ENCODE data around the gene ZSCAN23. TPM values are rescaled to one million over a fixed set of nuclear protein-coding genes. Genes with fewer than 3 reads are reported as not detected.
A peak's percentile ranks its signal among the peaks of the same experiment; 100 is the strongest.
"Not testable (repeated sequence)": the region's sequence is repeated elsewhere in the genome, so short reads cannot be mapped to it uniquely, and the experiment has no call there.

Gene ZSCAN23
- total and polyA plus RNA-seq, 2 donors (not counting 3 experiments of a cell fraction or from before 2014, with no cell fraction given): 0.28 to 1.6 TPM

- Histone ChIP-seq H3K27ac (ENCODE audit: insufficient read depth, low read depth, low read length) (no peak overlapping the region), H4K20me1 (replicated peaks; ENCODE audit: control insufficient read depth, extremely low read depth, insufficient read depth, low read length) (no peaks in the 10 kb centered on the region), H3K4me1 (ENCODE audit: control insufficient read depth, extremely low read depth, insufficient read depth, low read length) (no peaks in the 10 kb centered on the region), H3K9ac (replicated peaks; ENCODE audit: extremely low read depth, insufficient read depth, low read length) (no peak overlapping the region), H3K36me3 (ENCODE audit: control insufficient read depth in 2 of 2, extremely low read depth in 1 of 2, insufficient read depth in 2 of 2, low read length in 2 of 2) (no peaks in the 10 kb centered on the region), H2AFZ (ENCODE audit: low read depth, low read length) (no peak overlapping the region), H3K27me3 (ENCODE audit: control insufficient read depth in 2 of 2, insufficient read depth in 2 of 2, low read length in 2 of 2) (peaks cover 7 to 12% of the 10 kb centered on the region in 2 experiments), H3K4me2 (ENCODE audit: insufficient read depth, low read length) (no peak overlapping the region), H3K79me2 (ENCODE audit: control insufficient read depth, insufficient read depth, low read length) (no peaks in the 10 kb centered on the region), H3K9me1 (replicated peaks; ENCODE audit: control insufficient read depth, extremely low read depth, insufficient read depth, low read length) (no peaks in the 10 kb centered on the region), H3K9me3 (replicated peaks; ENCODE audit: control insufficient read depth, insufficient read depth, low read length) (no peaks in the 10 kb centered on the region), H3K4me3 (replicated peaks in 1 of 3; ENCODE audit: insufficient read depth in 1 of 3, low read depth in 1 of 3, low read length in 3 of 3) (no peak overlapping the region)
- FAIRE-seq: no peak
- dilution Hi-C loops (cut with MboI; ENCODE audit: extremely low pct_ligation_motif_present, low sequenced_read_pairs) (no loop called here), intact Hi-C loops (cut with micrococcal nuclease) (no loop called here)
- CTCF ChIA-PET: interaction anchor here (0.6 kb wide), 1 partner anchor 1204 kb away, joined by 3 read pairs; no protein-coding TSS in a partner anchor
- TF ChIP-seq GATA2 (IDR thresholded peaks at IDR 0.05; ENCODE audit: insufficient read depth, insufficient read length, low read depth, low read length) (no peak), CTCF (IDR thresholded peaks at IDR 0.05; ENCODE audit: extremely low read depth in 1 of 2, insufficient read depth in 1 of 2, low read depth in 1 of 2, low read length in 2 of 2) (no peak), MYC (IDR thresholded peaks at IDR 0.05; ENCODE audit: low read depth, low read length) (no peak), POLR2A (IDR thresholded peaks at IDR 0.05; ENCODE audit: low read depth, low read length) (no peak), EZH2 (IDR thresholded peaks at IDR 0.05; ENCODE audit: borderline replicate concordance, low read depth, low read length, severe bottlenecking) (no peak), JUN (IDR thresholded peaks at IDR 0.05; ENCODE audit: borderline replicate concordance, insufficient read depth, insufficient read length, low read depth) (no peak), POLR2AphosphoS5 (IDR thresholded peaks at IDR 0.05; ENCODE audit: insufficient read depth, low read depth, low read length) (no peak), FOS (IDR thresholded peaks at IDR 0.05; ENCODE audit: borderline replicate concordance, insufficient read depth, low read length) (no peak)
- TF ChIP-seq, protein P1, sequence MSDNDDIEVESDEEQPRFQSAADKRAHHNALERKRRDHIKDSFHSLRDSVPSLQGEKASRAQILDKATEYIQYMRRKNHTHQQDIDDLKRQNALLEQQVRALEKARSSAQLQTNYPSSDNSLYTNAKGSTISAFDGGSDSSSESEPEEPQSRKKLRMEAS (IDR thresholded peaks at IDR 0.05; ENCODE audit: insufficient read depth, insufficient read length): no peak
- no TSS peak for BruUV-seq (replicated peaks)
- POLR2A ChIA-PET: interaction anchor here (0.7 kb wide), 1 partner anchor 735 kb away, joined by 3 read pairs; no protein-coding TSS in a partner anchor
- no peak for DNase-seq (ENCODE audit: low read depth, low spot score)
Observed at GRCh38 chr6:28449056-28449455, 5.8 kb upstream of the ZSCAN23 start.

GRCh38 chr6:28447512-28447906 is 4.2 kb upstream of the ZSCAN23 start:
- H3K4me1 ChIP-seq (ENCODE audit: control insufficient read depth, extremely low read depth, insufficient read depth, low read length); POLR2A ChIA-PET; H3K36me3 ChIP-seq (ENCODE audit: control insufficient read depth in 2 of 2, extremely low read depth in 1 of 2, insufficient read depth in 2 of 2, low read length in 2 of 2); intact Hi-C loops (cut with micrococcal nuclease); H3K9me3 ChIP-seq (replicated peaks; ENCODE audit: control insufficient read depth, insufficient read depth, low read length); H3K9ac ChIP-seq (replicated peaks; ENCODE audit: extremely low read depth, insufficient read depth, low read length); DNase-seq (ENCODE audit: low read depth, low spot score); H3K4me3 ChIP-seq (replicated peaks in 1 of 3; ENCODE audit: insufficient read depth in 1 of 3, low read depth in 1 of 3, low read length in 3 of 3); H4K20me1 ChIP-seq (replicated peaks; ENCODE audit: control insufficient read depth, extremely low read depth, insufficient read depth, low read length); BruUV-seq (replicated peaks); H3K9me1 ChIP-seq (replicated peaks; ENCODE audit: control insufficient read depth, extremely low read depth, insufficient read depth, low read length); H3K79me2 ChIP-seq (ENCODE audit: control insufficient read depth, insufficient read depth, low read length); H3K27ac ChIP-seq (ENCODE audit: insufficient read depth, low read depth, low read length); H3K4me2 ChIP-seq (ENCODE audit: insufficient read depth, low read length); dilution Hi-C loops (cut with MboI; ENCODE audit: extremely low pct_ligation_motif_present, low sequenced_read_pairs): not testable (repeated sequence)
- peak; percentile 50 for FAIRE-seq
- CTCF ChIA-PET: interaction anchor here (1.7 kb wide), 1 partner anchor 12 kb away, joined by 4 read pairs; no protein-coding TSS in a partner anchor
- peaks cover 7 to 12% of the 10 kb centered on the region in 2 experiments for H3K27me3 ChIP-seq (ENCODE audit: control insufficient read depth in 2 of 2, insufficient read depth in 2 of 2, low read length in 2 of 2)
- H2AFZ ChIP-seq (ENCODE audit: low read depth, low read length): peak overlapping the region; percentile 32

All from endothelial cell of umbilical vein (primary cell).